HUES48 (cell line): Measurements from ENCODE around the gene SCT.

Experiments used
- H3K27ac ChIP-seq: one replicate; pipeline ENCODE4 v1.7.0; 2013; ENCODE audit warnings: low read depth, low read length, inconsistent platforms
- H3K27me3 ChIP-seq: 2 replicates; pipeline ENCODE4 v1.6.1; 2013; ENCODE audit warnings: mild to moderate bottlenecking, low read length; ENCODE audit not compliant: control insufficient read depth, insufficient read depth
- H3K36me3 ChIP-seq: 2 replicates; pipeline ENCODE4 v1.6.1; 2013; ENCODE audit warnings: low read length; ENCODE audit not compliant: control insufficient read depth, insufficient read depth
- H3K4me1 ChIP-seq: 2 replicates; pipeline ENCODE4 v1.6.1; 2013; ENCODE audit warnings: mild to moderate bottlenecking, low read length; ENCODE audit not compliant: control insufficient read depth, insufficient read depth
- H3K4me3 ChIP-seq: 2 replicates; pipeline ENCODE4 v1.5.1; 2013; ENCODE audit warnings: mild to moderate bottlenecking, low read depth, low read length
- H3K9ac ChIP-seq: 2 replicates; pipeline ENCODE4 v1.6.1; 2013; ENCODE audit warnings: mild to moderate bottlenecking, low read depth, low read length, moderate library complexity
- H3K9me3 ChIP-seq: 2 replicates; pipeline ENCODE4 v1.6.1; 2013; ENCODE audit warnings: low read length; ENCODE audit not compliant: control insufficient read depth, insufficient read depth

Gene SCT

DNA sequence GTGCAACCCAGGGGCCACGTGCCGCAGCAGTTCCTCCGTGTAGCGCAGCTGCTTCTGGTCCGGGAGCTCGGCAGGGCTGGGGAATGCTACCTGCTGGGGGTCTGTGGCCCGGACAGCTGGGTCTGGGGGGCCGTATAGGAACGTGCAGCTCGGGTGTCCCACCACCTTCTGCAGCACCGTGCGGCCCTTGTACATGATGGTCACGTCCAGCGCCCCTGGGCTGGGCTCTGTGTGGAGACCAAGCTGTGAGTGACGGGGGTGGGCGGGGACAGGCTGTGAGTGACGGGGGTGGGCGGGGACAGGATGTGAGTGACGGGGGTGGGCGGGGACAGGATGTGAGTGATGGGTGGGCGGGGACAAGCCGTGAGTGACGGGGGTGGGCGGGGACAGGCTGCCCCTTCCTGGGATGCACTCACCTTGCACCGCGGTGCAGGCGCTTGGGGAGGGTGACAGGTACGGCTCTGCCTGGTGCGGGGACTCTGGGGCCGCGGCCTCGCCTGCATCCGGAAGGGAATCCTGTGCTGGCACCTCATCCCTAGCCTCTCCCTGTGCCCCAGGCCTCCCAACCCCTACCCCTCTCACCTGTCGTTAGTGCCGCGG lies 13.5 kb downstream of the SCT start:
- Histone ChIP-seq H3K9me3 (no peaks in the 10 kb centered on the region), H3K27ac (peak overlapping the region; percentile 40), H3K4me1 (no peaks in the 10 kb centered on the region), H3K27me3 (no peaks in the 10 kb centered on the region), H3K9ac (no peak overlapping the region), H3K4me3 (no peak overlapping the region), H3K36me3 (peaks cover 54% of the 10 kb centered on the region)

- peaks cover 59% of the 10 kb centered on the region for H3K36me3 ChIP-seq
- peak overlapping the region; percentile 40 for H3K27ac ChIP-seq
- H3K4me3 ChIP-seq, result no peak overlapping the region
- H3K9ac ChIP-seq, result no peak overlapping the region
- H3K9me3 ChIP-seq, result no peaks in the 10 kb centered on the region
- no peaks in the 10 kb centered on the region for H3K4me1 ChIP-seq
- no peaks in the 10 kb centered on the region for H3K27me3 ChIP-seq
These were observed 14.1 kb downstream of the SCT start for GRCh38 chr11:612961-613300.

GRCh38 chr11:612201-612960 lies 14.6 kb downstream of the SCT start:
- Histone ChIP-seq H3K36me3 (peaks cover 64% of the 10 kb centered on the region), H3K4me1 (no peaks in the 10 kb centered on the region), H3K9ac (no peak overlapping the region), H3K4me3 (no peak overlapping the region), H3K27me3 (no peaks in the 10 kb centered on the region), H3K27ac (peak overlapping the region; percentile 18), H3K9me3 (no peaks in the 10 kb centered on the region)

- Histone ChIP-seq H3K4me3 (no peak overlapping the region), H3K27me3 (no peaks in the 10 kb centered on the region), H3K4me1 (no peaks in the 10 kb centered on the region), H3K36me3 (peaks cover 75% of the 10 kb centered on the region), H3K27ac (peak overlapping the region; percentile 5), H3K9ac (no peak overlapping the region), H3K9me3 (no peaks in the 10 kb centered on the region)
These were observed 15.7 kb downstream of the SCT start for GRCh38 chr11:611001-611996.

DNA sequence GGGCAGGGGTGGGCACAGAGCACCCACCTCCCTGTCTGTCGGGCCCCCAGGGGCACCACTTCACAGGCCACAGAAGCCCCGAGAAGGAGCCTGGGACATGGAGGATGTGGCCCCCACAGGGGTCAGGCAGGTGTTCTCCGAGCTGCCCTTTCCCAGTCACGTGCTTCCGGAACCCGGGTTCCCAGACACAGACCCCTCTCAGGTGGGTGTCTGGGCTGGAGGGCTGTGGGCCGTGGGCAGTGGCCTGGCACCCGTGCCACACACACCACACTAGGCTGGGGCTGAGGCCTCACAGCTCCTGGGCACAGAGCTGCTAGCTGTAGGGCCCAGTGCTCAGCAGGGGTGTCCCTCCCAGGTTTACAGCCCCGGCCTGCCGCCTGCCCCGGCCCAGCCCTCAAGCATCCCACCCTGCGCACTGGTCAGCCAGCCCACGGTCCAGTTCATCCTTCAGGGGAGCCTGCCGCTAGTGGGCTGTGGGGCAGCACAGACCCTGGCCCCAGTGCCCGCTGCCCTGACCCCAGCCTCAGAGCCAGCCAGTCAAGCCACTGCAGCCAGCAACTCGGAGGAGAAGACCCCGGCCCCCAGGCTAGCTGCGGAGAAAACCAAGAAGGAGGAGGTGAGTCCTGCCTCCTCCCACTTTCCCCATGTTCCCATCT lies 16.7 kb downstream of the SCT start:
- Histone ChIP-seq H3K27me3 (no peaks in the 10 kb centered on the region), H3K9me3 (no peaks in the 10 kb centered on the region), H3K9ac (no peak overlapping the region), H3K4me3 (no peak overlapping the region), H3K27ac (no peak overlapping the region), H3K36me3 (peaks cover 85% of the 10 kb centered on the region), H3K4me1 (no peaks in the 10 kb centered on the region)

- H3K36me3 ChIP-seq, result peaks cover 91% of the 10 kb centered on the region
These were observed 17.6 kb downstream of the SCT start for GRCh38 chr11:609341-609811.

DNA sequence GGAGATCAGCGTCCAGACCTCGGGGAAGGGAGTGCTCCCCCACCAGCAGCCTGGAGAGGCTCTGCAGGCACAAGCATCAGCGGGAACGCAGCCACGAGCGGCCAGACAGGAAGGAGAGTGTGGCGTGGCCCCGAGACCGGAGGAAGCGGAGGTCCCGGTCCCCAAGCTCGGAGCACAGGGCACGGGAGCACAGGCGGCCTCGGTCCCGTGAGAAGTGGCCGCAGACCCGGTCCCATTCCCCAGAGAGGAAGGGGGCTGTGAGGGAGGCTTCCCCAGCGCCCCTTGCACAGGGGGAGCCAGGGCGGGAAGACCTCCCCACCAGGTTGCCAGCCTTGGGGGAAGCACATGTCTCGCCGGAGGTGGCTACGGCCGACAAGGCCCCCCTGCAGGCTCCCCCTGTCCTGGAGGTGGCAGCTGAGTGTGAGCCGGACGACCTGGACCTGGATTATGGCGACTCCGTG lies 18.2 kb downstream of the SCT start:
- Histone ChIP-seq H3K36me3 (peaks cover 95% of the 10 kb centered on the region), H3K9ac (no peak overlapping the region), H3K9me3 (no peaks in the 10 kb centered on the region), H3K4me1 (no peaks in the 10 kb centered on the region), H3K4me3 (no peak overlapping the region), H3K27ac (no peak overlapping the region), H3K27me3 (no peaks in the 10 kb centered on the region)

More at GRCh38 chr11:609341-609811, 17.6 kb downstream of the SCT start:
- Histone ChIP-seq H3K4me3 (no peak overlapping the region), H3K4me1 (no peaks in the 10 kb centered on the region), H3K9me3 (no peaks in the 10 kb centered on the region), H3K27me3 (no peaks in the 10 kb centered on the region), H3K9ac (no peak overlapping the region), H3K27ac (no peak overlapping the region)

- H3K36me3 ChIP-seq, result peaks cover 100% of the 10 kb centered on the region
- no peaks in the 10 kb centered on the region for H3K9me3 ChIP-seq
- H3K4me3 ChIP-seq, result no peak overlapping the region
- H3K4me1 ChIP-seq, result no peaks in the 10 kb centered on the region
- H3K27ac ChIP-seq, result no peak overlapping the region
- no peaks in the 10 kb centered on the region for H3K27me3 ChIP-seq
- no peak overlapping the region for H3K9ac ChIP-seq
These were observed 18.9 kb downstream of the SCT start for GRCh38 chr11:607971-608659.

DNA sequence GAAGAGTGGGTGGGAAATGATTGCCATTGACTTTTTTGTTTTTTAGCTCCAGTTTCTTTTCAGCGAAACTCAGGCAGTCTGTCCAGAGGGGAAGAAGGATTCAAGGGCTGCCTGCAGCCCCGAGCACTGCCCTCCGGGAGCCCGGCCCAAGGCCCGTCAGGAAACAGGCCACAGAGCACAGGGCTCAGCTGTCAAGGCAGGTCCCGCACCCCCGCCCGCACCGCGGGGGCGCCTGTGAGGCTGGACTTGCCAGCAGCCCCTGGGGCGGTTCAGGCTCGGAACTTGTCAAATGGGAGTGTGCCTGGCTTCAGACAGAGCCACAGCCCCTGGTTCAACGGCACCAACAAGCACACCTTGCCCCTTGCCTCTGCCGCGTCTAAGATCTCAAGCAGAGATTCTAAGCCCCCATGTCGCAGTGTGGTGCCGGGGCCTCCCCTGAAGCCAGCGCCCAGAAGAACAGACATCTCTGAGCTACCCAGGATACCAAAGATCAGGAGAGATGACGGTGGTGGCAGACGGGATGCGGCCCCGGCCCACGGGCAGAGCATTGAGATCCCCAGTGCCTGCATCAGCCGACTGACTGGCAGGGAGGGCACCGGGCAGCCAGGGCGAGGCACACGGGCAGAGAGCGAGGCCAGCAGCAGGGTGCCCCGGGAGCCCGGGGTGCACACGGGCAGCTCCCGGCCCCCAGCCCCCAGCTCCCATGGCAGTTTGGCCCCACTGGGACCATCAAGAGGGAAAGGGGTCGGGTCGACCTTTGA lies 19.8 kb downstream of the SCT start:
- H3K9ac ChIP-seq, result no peak overlapping the region
- no peaks in the 10 kb centered on the region for H3K4me1 ChIP-seq
- peaks cover 98% of the 10 kb centered on the region for H3K36me3 ChIP-seq
- H3K9me3 ChIP-seq, result no peaks in the 10 kb centered on the region
- H3K4me3 ChIP-seq, result no peak overlapping the region
- H3K27me3 ChIP-seq, result no peaks in the 10 kb centered on the region
- no peak overlapping the region for H3K27ac ChIP-seq
